CD14-positive monocyte (primary cell): Measurements from ENCODE around the gene ZC3H12C. TPM values are rescaled to one million over a fixed set of nuclear protein-coding genes. Genes with fewer than 3 reads are reported as not detected.

Source experiments
- DNase-seq, 3 donors: peaks; one replicate each; pipeline ENCODE4 v3.0.0-alpha.2; 2011 to 2022
- H2AFZ ChIP-seq: 2 replicates; pipeline ENCODE4 v1.6.0; 2012; ENCODE audit warnings: mild to moderate bottlenecking, low read depth, low read length, inconsistent platforms; ENCODE audit not compliant: insufficient read depth, poor library complexity, severe bottlenecking
- H3K27ac ChIP-seq, 2 donors: 1 replicate in 1 of 2; 2 replicates in 1 of 2; pipeline ENCODE4 v1.5.1; 2012 to 2013; ENCODE audit warnings: low read length in 2 of 2, control low read depth in 1 of 2, inconsistent platforms in 1 of 2, low read depth in 1 of 2, mild to moderate bottlenecking in 1 of 2
- H3K27me3 ChIP-seq, 2 donors: one replicate each; pipeline versions ENCODE4 v1.6.0 to v1.6.1; 2011 to 2013; ENCODE audit warnings: low read length in 2 of 2; ENCODE audit not compliant: control insufficient read depth in 2 of 2, insufficient read depth in 2 of 2
- H3K36me3 ChIP-seq, 2 donors: replicated peaks in 1 of 2; 1 replicate in 1 of 2; 2 replicates in 1 of 2; pipeline versions ENCODE4 v1.5.1 to v1.6.1; 2012 to 2013; ENCODE audit warnings: low read length in 2 of 2, control low read depth in 1 of 2, inconsistent platforms in 1 of 2, mild to moderate bottlenecking in 1 of 2; ENCODE audit not compliant: insufficient read depth in 2 of 2, control insufficient read depth in 1 of 2
- H3K4me1 ChIP-seq, 2 donors: 1 replicate in 1 of 2; 2 replicates in 1 of 2; pipeline versions ENCODE4 v1.5.1 to v1.6.1; 2012 to 2013; ENCODE audit warnings: low read length in 2 of 2, control low read depth in 1 of 2, inconsistent platforms in 1 of 2, mild to moderate bottlenecking in 1 of 2, moderate library complexity in 1 of 2; ENCODE audit not compliant: insufficient read depth in 2 of 2, control insufficient read depth in 1 of 2
- H3K4me2 ChIP-seq: replicated peaks from 2 replicates; pipeline ENCODE3; 2012; ENCODE audit warnings: low read length, moderate library complexity, mild to moderate bottlenecking; ENCODE audit not compliant: poor library complexity, severe bottlenecking; ENCODE audit errors: extremely low read depth
- H3K4me3 ChIP-seq, 3 experiments: fragments of 200-600 bp in 1 of 3; sonication (generic) in 1 of 3; replicated peaks in 1 of 3; 1 replicate in 2 of 3; 2 replicates in 1 of 3; pipeline ENCODE4 v1.5.1; 2011 to 2013; ENCODE audit warnings: low read length in 3 of 3, mild to moderate bottlenecking in 3 of 3, control low read depth in 2 of 3, low read depth in 2 of 3, inconsistent platforms in 1 of 3, moderate library complexity in 1 of 3
- H3K79me2 ChIP-seq: 2 replicates; pipeline ENCODE4 v1.6.0; 2012; ENCODE audit warnings: mild to moderate bottlenecking, control low read depth, inconsistent platforms, low read length, moderate library complexity; ENCODE audit not compliant: insufficient read depth
- H3K9ac ChIP-seq: 2 replicates; pipeline ENCODE4 v1.6.0; 2017; ENCODE audit warnings: low read length, mild to moderate bottlenecking; ENCODE audit not compliant: insufficient read depth, poor library complexity, severe bottlenecking
- H3K9me3 ChIP-seq, 2 donors: replicated peaks in 1 of 2; 1 replicate in 1 of 2; 2 replicates in 1 of 2; pipeline versions ENCODE4 v1.5.1 to v1.6.1; 2012 to 2013; ENCODE audit warnings: low read length in 2 of 2, control low read depth in 1 of 2; ENCODE audit not compliant: control insufficient read depth in 1 of 2, insufficient read depth in 1 of 2
- H4K20me1 ChIP-seq: 2 replicates; pipeline ENCODE4 v1.6.0; 2012; ENCODE audit warnings: mild to moderate bottlenecking, low read length, control low read depth, moderate library complexity; ENCODE audit not compliant: insufficient read depth
- H3K27ac Mint-ChIP-seq, 7 donors: one replicate each; pipeline ENCODE4 v1.8.0; 2020; ENCODE audit warnings: mild to moderate bottlenecking in 7 of 7, mixed read lengths in 7 of 7, moderate library complexity in 6 of 7, inconsistent platforms in 2 of 7
- H3K27me3 Mint-ChIP-seq, 3 donors: one replicate each; pipeline ENCODE4 v1.8.0; 2021 to 2022; ENCODE audit warnings: low read depth in 3 of 3, mild to moderate bottlenecking in 3 of 3, mixed read lengths in 3 of 3, moderate library complexity in 3 of 3, inconsistent platforms in 1 of 3
- H3K36me3 Mint-ChIP-seq, 2 donors: one replicate each; pipeline ENCODE4 v1.8.0; 2020; ENCODE audit warnings: mixed read lengths in 2 of 2, inconsistent platforms in 1 of 2, mild to moderate bottlenecking in 1 of 2
- H3K4me1 Mint-ChIP-seq: one replicate; pipeline ENCODE4 v1.8.0; 2020; ENCODE audit warnings: mild to moderate bottlenecking, mixed read lengths
- H3K4me3 Mint-ChIP-seq, 2 donors: one replicate each; pipeline ENCODE4 v1.8.0; 2020; ENCODE audit warnings: mild to moderate bottlenecking in 2 of 2, mixed read lengths in 2 of 2, moderate library complexity in 1 of 2
- H3K9me3 Mint-ChIP-seq, 7 donors: one replicate each; pipeline ENCODE4 v1.8.0; 2020 to 2022; ENCODE audit warnings: mixed read lengths in 7 of 7, mild to moderate bottlenecking in 6 of 7, moderate library complexity in 6 of 7, inconsistent platforms in 2 of 7
- CTCF ChIP-seq: fragments of 200-600 bp; IDR thresholded peaks from one replicate; pipeline ENCODE4 v1.8.0; 2022; ENCODE audit warnings: antibody characterized with exemption, mild to moderate bottlenecking
- WGBS: methylation state at CpG from one replicate; pipeline ENCODE4 v1.1.5; 2013; ENCODE audit warnings: missing lambda C conversion rate; ENCODE audit not compliant: insufficient coverage; 5-methylcytosine and 5-hydroxymethylcytosine counted together
- intact Hi-C, 2 donors: fragments of 100-400 bp; cut with micrococcal nuclease; formaldehyde crosslinking; loops; one replicate each; pipeline versions ENCODE4 v1.15.0 to v1.15.1; 2023
- polyA plus RNA-seq, 3 donors: library from polyadenylated mRNA; depleted of rRNA in 1 of 3; unstranded in 2 of 3; stranded (reverse) in 1 of 3; fragments of 300-500 nt in 2 of 3; fragments of >200 nt in 1 of 3; fragmentation: Illumina TruSeq in 2 of 3; gene quantifications; 1 replicate in 2 of 3; 2 replicates in 1 of 3; pipeline ENCODE4 v1.2.3, GENCODE V29; 2012 to 2021

Gene ZC3H12C
- polyA plus RNA-seq, 3 donors = 0.47 to 2.6 (median 0.73) TPM

- Histone ChIP-seq H3K27ac (no peak overlapping the region), H3K4me2 (no peak overlapping the region), H3K27me3 (no peaks in the 10 kb centered on the region), H3K4me3 (no peak overlapping the region), H3K9me3 (no peaks in the 10 kb centered on the region), H2AFZ (no peak overlapping the region), H3K9ac (no peak overlapping the region), H3K79me2 (peaks cover 22% of the 10 kb centered on the region), H3K36me3 (no peaks in the 10 kb centered on the region), H3K4me1 (peaks cover 0 to 9% of the 10 kb centered on the region in 2 donors), H4K20me1 (peaks cover 10% of the 10 kb centered on the region)
- WGBS = 68% methylated on average over 3 of the region's 4 CpGs
- intact Hi-C loops = no loop called here
- Mint-ChIP-seq H3K9me3 (no peaks in the 10 kb centered on the region), H3K27me3 (no peaks in the 10 kb centered on the region), H3K4me1 (peaks cover 14% of the 10 kb centered on the region), H3K27ac (peak overlapping the region in 4 of 7 donors; percentile 39 to 63 (median 46)), H3K4me3 (no peak overlapping the region), H3K36me3 (peaks cover 2 to 14% of the 10 kb centered on the region in 2 donors)
- no peak for DNase-seq
- TF ChIP-seq CTCF = no peak
Measured at GRCh38 chr11:110113973-110114372, 20.8 kb downstream of the ZC3H12C start.

GRCh38 chr11:110119317-110119716 is 26.1 kb downstream of the ZC3H12C start:
- WGBS = 89% methylated on average over 1 of the region's 2 CpGs
- Histone ChIP-seq H3K9me3 (no peaks in the 10 kb centered on the region), H3K27me3 (no peaks in the 10 kb centered on the region), H3K4me2 (no peak overlapping the region), H3K79me2 (peaks cover under 1% of the 10 kb centered on the region), H3K9ac (no peak overlapping the region), H3K4me3 (no peak overlapping the region), H3K36me3 (no peaks in the 10 kb centered on the region), H2AFZ (no peak overlapping the region), H3K4me1 (no peaks in the 10 kb centered on the region), H3K27ac (no peak overlapping the region), H4K20me1 (peaks cover under 1% of the 10 kb centered on the region)
- intact Hi-C loops = no loop called here
- no peak for TF ChIP-seq CTCF
- Mint-ChIP-seq H3K9me3 (no peaks in the 10 kb centered on the region), H3K4me3 (no peak overlapping the region), H3K4me1 (no peaks in the 10 kb centered on the region), H3K27me3 (no peaks in the 10 kb centered on the region), H3K27ac (no peak overlapping the region), H3K36me3 (peaks cover 2 to 13% of the 10 kb centered on the region in 2 donors)
- no peak for DNase-seq
